Testis (tissue), 3 donors: Measurements from ENCODE around the gene ST3GAL5. TPM values are rescaled to one million over a fixed set of nuclear protein-coding genes. Genes with fewer than 3 reads are reported as not detected.

Experiments
- DNase-seq: peaks from one replicate; pipeline ENCODE4 v3.0.0-alpha.2; 2019
- H3K27ac ChIP-seq, 2 donors: fragments of 200-600 bp; sonication (generic); one replicate each; pipeline ENCODE4 v1.5.1; 2019
- H3K27me3 ChIP-seq: fragments of 200-600 bp; sonication (generic); one replicate; pipeline ENCODE4 v1.5.1; 2019
- H3K36me3 ChIP-seq: fragments of 200-600 bp; sonication (generic); one replicate; pipeline ENCODE4 v1.5.1; 2017; ENCODE audit warnings: low read depth; ENCODE audit errors: missing control alignments
- H3K4me1 ChIP-seq: fragments of 200-600 bp; sonication (generic); one replicate; pipeline ENCODE4 v1.5.1; 2019
- H3K4me3 ChIP-seq, 2 donors: fragments of 200-600 bp; sonication (generic); one replicate each; pipeline ENCODE4 v1.5.1; 2017 to 2019
- H3K9me3 ChIP-seq: fragments of 200-600 bp; sonication (generic); one replicate; pipeline ENCODE4 v1.5.1; 2017
- POLR2A ChIP-seq: fragments of 450-650 bp; IDR thresholded peaks from one replicate; pipeline ENCODE4 v1.6.1; 2017; ENCODE audit warnings: antibody characterized with exemption, mild to moderate bottlenecking, moderate library complexity
- WGBS, 2 donors: methylation state at CpG; one replicate each; pipeline ENCODE4 v1.1.5; 2018; 5-methylcytosine and 5-hydroxymethylcytosine counted together
- intact Hi-C: fragments of 100-400 bp; cut with DNase I; formaldehyde crosslinking; loops from one replicate; pipeline ENCODE4 v1.15.1; 2023; ENCODE audit warnings: low total_unique reads
- polyA plus RNA-seq: library from polyadenylated mRNA; stranded (reverse); fragments of 350-450 nt; fragmentation: Illumina TruSeq; extraction: RNeasy Lipid Tissue Mini Kit (QIAGEN cat#74804); gene quantifications from one replicate; pipeline ENCODE4 v1.2.3, GENCODE V29; 2014; ENCODE audit warnings: low read depth, low replicate concordance; ENCODE audit not compliant: insufficient read depth
- total RNA-seq, 2 donors: library from RNA; depleted of rRNA; stranded (reverse); fragments of >200 nt; gene quantifications; one replicate each; pipeline ENCODE4 v1.2.3, GENCODE V29; 2016
- TF ChIP-seq, protein P1 (sequence below), 3 experiments: fragments of 450-650 bp in 2 of 3; fragments of 200-600 bp in 1 of 3; sonication (generic) in 1 of 3; IDR thresholded peaks; one replicate each; pipeline ENCODE4 v1.5.1; 2016 to 2019; ENCODE audit warnings: antibody characterized with exemption in 3 of 3, mild to moderate bottlenecking in 2 of 3, moderate library complexity in 1 of 3

The ST3GAL5 gene
- total and polyA plus RNA-seq, 3 donors from 2014 or later, result 38.3 to 60.0 (median 48.2) TPM

DNA sequence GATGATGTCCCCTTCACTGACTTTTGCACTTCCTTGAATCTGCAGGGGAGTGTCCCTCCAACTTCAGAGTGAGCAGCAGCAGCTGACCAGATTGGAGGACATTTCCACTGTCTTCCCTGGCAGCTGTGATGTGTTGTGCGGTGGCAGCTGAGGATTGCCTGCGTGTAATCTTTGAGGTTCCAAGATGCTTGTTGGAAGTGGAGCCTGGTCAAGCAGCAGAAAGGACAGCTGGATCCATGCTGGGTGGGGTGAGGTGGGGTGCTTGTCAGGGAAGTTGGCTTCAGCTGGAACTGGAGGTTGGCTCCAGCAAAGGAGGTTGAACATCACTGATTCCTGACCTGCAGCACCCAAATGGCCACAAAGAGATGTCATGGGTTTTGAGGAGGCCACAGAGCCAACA lies 64.8 kb downstream of the ST3GAL5 start:
- no peak for TF ChIP-seq POLR2A
- TF ChIP-seq, protein P1, sequence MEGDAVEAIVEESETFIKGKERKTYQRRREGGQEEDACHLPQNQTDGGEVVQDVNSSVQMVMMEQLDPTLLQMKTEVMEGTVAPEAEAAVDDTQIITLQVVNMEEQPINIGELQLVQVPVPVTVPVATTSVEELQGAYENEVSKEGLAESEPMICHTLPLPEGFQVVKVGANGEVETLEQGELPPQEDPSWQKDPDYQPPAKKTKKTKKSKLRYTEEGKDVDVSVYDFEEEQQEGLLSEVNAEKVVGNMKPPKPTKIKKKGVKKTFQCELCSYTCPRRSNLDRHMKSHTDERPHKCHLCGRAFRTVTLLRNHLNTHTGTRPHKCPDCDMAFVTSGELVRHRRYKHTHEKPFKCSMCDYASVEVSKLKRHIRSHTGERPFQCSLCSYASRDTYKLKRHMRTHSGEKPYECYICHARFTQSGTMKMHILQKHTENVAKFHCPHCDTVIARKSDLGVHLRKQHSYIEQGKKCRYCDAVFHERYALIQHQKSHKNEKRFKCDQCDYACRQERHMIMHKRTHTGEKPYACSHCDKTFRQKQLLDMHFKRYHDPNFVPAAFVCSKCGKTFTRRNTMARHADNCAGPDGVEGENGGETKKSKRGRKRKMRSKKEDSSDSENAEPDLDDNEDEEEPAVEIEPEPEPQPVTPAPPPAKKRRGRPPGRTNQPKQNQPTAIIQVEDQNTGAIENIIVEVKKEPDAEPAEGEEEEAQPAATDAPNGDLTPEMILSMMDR (IDR thresholded peaks at IDR 0.05), result no peak
- no peak overlapping the region for H3K4me3 ChIP-seq
- no peaks in the 10 kb centered on the region for H3K27me3 ChIP-seq
- WGBS, 2 donors, result 59 to 75% methylated on average over 2 of the region's 2 CpGs
- H3K9me3 ChIP-seq, result no peaks in the 10 kb centered on the region
- no peaks in the 10 kb centered on the region for H3K36me3 ChIP-seq
- intact Hi-C loops, result no loop called here
- H3K4me1 ChIP-seq, result no peaks in the 10 kb centered on the region
- no peak for DNase-seq
- H3K27ac ChIP-seq, result no peak overlapping the region

DNA sequence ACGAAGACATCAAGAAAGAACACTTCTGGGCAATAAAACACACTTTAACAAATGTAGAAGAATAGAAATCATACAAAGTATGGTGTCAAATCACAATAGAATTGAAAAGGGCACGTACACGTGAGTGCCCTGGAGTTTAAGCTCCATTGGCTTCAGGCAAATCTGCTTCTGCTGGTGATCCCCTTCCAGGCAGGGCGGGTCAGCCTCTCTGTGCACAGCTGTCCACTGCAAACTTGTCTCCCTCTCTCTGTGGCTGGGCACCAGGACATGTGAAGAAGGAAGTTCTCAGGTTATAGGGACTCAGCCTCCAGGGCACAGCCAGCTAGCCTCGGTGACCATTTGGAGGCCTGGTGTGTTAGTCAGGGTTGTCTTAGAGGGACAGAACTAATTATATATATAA lies 66.0 kb downstream of the ST3GAL5 start:
- 85 to 88% methylated on average over 5 of the region's 5 CpGs for WGBS, 2 donors
- no peak for DNase-seq
- Histone ChIP-seq H3K4me1 (no peaks in the 10 kb centered on the region), H3K27me3 (no peaks in the 10 kb centered on the region), H3K4me3 (no peak overlapping the region), H3K27ac (no peak overlapping the region), H3K9me3 (no peaks in the 10 kb centered on the region), H3K36me3 (no peaks in the 10 kb centered on the region)
- intact Hi-C loops, result no loop called here
- no peak for TF ChIP-seq POLR2A
- TF ChIP-seq, protein P1 (IDR thresholded peaks at IDR 0.05), result no peak

DNA sequence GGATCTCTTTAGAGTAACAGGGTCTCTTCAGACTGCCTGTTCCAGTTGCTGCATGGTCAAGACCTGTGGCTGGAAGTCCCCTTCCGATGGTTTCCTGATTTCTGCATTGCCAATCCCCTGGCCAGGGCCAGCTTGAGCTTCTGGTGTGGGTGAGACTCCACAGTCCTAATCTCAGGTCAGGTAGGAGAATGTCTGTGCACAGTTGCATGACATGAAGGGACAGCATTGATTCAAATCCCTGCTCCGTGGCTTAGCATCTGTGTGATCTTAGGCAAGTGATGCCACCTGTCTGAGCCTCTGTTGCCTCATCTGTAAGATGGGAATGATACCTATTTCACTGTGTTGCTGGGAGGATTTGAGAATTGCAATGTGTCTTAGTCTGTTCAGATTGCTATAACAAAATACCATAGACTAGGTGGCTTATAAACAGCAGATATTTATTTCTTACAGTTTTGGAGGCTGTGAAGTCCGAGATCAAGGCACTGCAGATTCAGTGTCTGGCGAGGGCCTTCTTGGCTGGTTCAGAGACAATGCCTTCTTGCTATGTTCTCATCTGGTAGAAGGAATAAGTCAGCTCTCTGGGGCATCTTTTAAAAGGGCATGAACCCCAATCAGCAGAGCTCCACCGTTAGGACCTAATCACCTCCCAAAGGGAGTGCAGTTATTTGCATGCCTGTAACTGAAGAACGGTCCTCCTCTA lies 68.8 kb downstream of the ST3GAL5 start:
- Histone ChIP-seq H3K27me3 (no peaks in the 10 kb centered on the region), H3K9me3 (no peaks in the 10 kb centered on the region), H3K4me3 (no peak overlapping the region), H3K36me3 (no peaks in the 10 kb centered on the region), H3K27ac (no peak overlapping the region), H3K4me1 (no peaks in the 10 kb centered on the region)
- no peak for DNase-seq
- 74 to 81% methylated on average over 6 of the region's 6 CpGs for WGBS, 2 donors
- TF ChIP-seq, protein P1 (IDR thresholded peaks at IDR 0.05), result no peak
- no peak for TF ChIP-seq POLR2A
- intact Hi-C loops, result no loop called here

GRCh38 chr2:85814802-85815550 lies 73.8 kb downstream of the ST3GAL5 start:
- H3K27me3 ChIP-seq, result no peaks in the 10 kb centered on the region
- no peaks in the 10 kb centered on the region for H3K36me3 ChIP-seq
- H3K27ac ChIP-seq, result no peak overlapping the region
- H3K9me3 ChIP-seq, result no peaks in the 10 kb centered on the region
- H3K4me3 ChIP-seq, result no peak overlapping the region
- WGBS, 2 donors, result 63 to 80% methylated on average over 10 of the region's 10 CpGs
- intact Hi-C loops, result loop anchor here (5.0 kb wide), 1 partner anchor 88 kb away; no protein-coding TSS in a partner anchor
- TF ChIP-seq, protein P1 (IDR thresholded peaks at IDR 0.05), result no peak
- no peak for TF ChIP-seq POLR2A
- H3K4me1 ChIP-seq, result peaks cover 4% of the 10 kb centered on the region
- DNase-seq, result no peak
